PC-9 (cell line): ENCODE data around the gene HPN.

Source experiments
- EZH2 ChIP-seq: fragments of 200-600 bp; sonication (generic); IDR thresholded peaks from 2 replicates; pipeline ENCODE4 v1.8.0; 2017; ENCODE audit warnings: antibody characterized with exemption, low read depth
- TF ChIP-seq, protein P1 (sequence below): fragments of 200-600 bp; sonication (generic); conservative IDR thresholded peaks from 2 replicates; pipeline ENCODE4 v1.6.1; 2017; ENCODE audit warnings: mixed run types, antibody characterized with exemption, mild to moderate bottlenecking, moderate library complexity

DNA sequence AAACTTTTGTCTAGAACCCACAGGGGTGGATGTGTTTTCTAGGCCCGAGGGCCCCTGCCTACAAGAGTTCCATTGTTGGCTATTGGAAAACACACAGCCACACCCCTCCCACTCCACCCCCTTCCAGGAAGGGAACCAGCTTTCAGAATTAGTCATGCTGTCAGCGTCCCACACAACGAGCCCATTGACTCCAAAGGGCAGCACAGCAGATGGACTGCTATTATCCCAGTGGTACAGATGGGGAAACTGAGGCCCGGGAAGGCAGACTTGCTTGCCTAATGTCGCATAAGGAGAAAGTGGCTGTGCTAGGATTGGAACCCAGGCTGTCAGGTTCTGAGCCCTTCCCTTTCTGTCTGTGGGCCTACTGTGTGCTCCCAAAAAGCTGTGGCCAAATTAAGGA, 66.0 kb downstream of the HPN start:
- TF ChIP-seq, protein P1, sequence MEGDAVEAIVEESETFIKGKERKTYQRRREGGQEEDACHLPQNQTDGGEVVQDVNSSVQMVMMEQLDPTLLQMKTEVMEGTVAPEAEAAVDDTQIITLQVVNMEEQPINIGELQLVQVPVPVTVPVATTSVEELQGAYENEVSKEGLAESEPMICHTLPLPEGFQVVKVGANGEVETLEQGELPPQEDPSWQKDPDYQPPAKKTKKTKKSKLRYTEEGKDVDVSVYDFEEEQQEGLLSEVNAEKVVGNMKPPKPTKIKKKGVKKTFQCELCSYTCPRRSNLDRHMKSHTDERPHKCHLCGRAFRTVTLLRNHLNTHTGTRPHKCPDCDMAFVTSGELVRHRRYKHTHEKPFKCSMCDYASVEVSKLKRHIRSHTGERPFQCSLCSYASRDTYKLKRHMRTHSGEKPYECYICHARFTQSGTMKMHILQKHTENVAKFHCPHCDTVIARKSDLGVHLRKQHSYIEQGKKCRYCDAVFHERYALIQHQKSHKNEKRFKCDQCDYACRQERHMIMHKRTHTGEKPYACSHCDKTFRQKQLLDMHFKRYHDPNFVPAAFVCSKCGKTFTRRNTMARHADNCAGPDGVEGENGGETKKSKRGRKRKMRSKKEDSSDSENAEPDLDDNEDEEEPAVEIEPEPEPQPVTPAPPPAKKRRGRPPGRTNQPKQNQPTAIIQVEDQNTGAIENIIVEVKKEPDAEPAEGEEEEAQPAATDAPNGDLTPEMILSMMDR: no peak
- TF ChIP-seq EZH2: no peak
